Non-pigmented ciliary epithelial cell (primary cell): Measurements from ENCODE around the gene KCNQ1.

Experiments
- DNase-seq: peaks from one replicate; pipeline ENCODE4 v3.0.0-alpha.2; 2010; ENCODE audit warnings: low read depth

The KCNQ1 gene

GRCh38 chr11:2699531-2700414 is 255.0 kb downstream of the KCNQ1 start, which contains the start of gene KCNQ1OT1:
Gene KCNQ1OT1 (minus strand): TSS chr11:2699994.
- DNase-seq = peak; percentile 61

GRCh38 chr11:2700415-2701211 is 255.8 kb downstream of the KCNQ1 start:
- no peak for DNase-seq

GRCh38 chr11:2701230-2701629 is 256.4 kb downstream of the KCNQ1 start:
- no peak for DNase-seq

- no peak for DNase-seq
Observed at GRCh38 chr11:2701898-2702434, 257.2 kb downstream of the KCNQ1 start.

- DNase-seq = no peak
Observed at GRCh38 chr11:2702771-2703362, 258.1 kb downstream of the KCNQ1 start.

GRCh38 chr11:2703363-2704141 is 258.7 kb downstream of the KCNQ1 start:
- no peak for DNase-seq

GRCh38 chr11:2704356-2704755 is 259.5 kb downstream of the KCNQ1 start:
- no peak for DNase-seq

- no peak for DNase-seq
Observed at GRCh38 chr11:2704896-2705606, 260.2 kb downstream of the KCNQ1 start.

GRCh38 chr11:2706321-2706720 is 261.5 kb downstream of the KCNQ1 start:
- no peak for DNase-seq

- DNase-seq = no peak
Observed at GRCh38 chr11:2707736-2708135, 262.9 kb downstream of the KCNQ1 start.

- no peak for DNase-seq
Observed at GRCh38 chr11:2708151-2708581, 263.4 kb downstream of the KCNQ1 start.

GRCh38 chr11:2708757-2709281 is 264.0 kb downstream of the KCNQ1 start:
- no peak for DNase-seq

- DNase-seq = no peak
Observed at GRCh38 chr11:2709429-2709828, 264.6 kb downstream of the KCNQ1 start.

GRCh38 chr11:2711161-2711560 is 266.4 kb downstream of the KCNQ1 start:
- DNase-seq = no peak

- no peak for DNase-seq
Observed at GRCh38 chr11:2713094-2713493, 268.3 kb downstream of the KCNQ1 start.

- DNase-seq = no peak
Observed at GRCh38 chr11:2713661-2714462, 269.1 kb downstream of the KCNQ1 start.

- no peak for DNase-seq
Observed at GRCh38 chr11:2714463-2714800, 269.6 kb downstream of the KCNQ1 start.

GRCh38 chr11:2714871-2715270 is 270.1 kb downstream of the KCNQ1 start:
- DNase-seq = no peak

GRCh38 chr11:2715716-2716350 is 271.0 kb downstream of the KCNQ1 start:
- DNase-seq = no peak
